COR-L47 (cell line): ENCODE measurements around the gene BCAS1.
"Not testable (repeated sequence)": the region's sequence is repeated elsewhere in the genome, so short reads cannot be mapped to it uniquely, and the experiment has no call there.

Experiments
- DNase-seq: peaks from one replicate; lab custom pipeline; 2025; lab: John Stamatoyannopoulos, UW

The BCAS1 gene

GRCh38 chr20:53941680-53942471 lies 128.5 kb downstream of the BCAS1 start:
- DNase-seq = no peak

DNA sequence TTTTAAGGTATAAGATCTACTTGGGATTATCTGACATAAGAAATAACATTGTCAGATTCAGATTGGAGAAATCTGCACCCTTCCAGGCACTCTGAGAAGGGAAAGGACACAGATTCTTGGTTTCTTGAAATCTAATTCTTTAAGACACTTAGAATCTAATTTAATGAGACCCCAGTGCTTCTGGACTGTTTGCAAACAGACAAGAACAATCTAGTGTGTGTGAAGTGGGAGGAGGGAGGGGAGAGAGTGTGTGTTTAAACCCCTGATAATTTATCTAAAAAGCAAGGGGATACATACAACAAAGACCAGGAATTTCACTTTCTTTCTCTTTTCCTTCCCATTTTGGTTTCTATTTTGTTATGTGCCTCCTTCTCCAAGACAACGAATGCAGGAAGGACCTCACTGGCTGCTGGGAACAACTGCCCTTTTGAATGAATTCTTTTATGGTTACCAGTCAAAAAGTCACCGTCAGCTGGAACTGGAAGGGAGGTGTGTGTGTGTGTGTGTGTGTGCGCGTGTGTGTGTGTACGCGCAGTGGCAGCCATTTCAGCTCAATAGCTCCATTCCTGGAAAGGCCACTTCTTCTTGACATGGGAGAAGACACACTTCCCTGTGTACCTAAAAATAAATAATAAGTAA lies 129.4 kb downstream of the BCAS1 start:
- DNase-seq = no peak

GRCh38 chr20:53940360-53940702 lies 130.1 kb downstream of the BCAS1 start:
- DNase-seq = no peak

DNA sequence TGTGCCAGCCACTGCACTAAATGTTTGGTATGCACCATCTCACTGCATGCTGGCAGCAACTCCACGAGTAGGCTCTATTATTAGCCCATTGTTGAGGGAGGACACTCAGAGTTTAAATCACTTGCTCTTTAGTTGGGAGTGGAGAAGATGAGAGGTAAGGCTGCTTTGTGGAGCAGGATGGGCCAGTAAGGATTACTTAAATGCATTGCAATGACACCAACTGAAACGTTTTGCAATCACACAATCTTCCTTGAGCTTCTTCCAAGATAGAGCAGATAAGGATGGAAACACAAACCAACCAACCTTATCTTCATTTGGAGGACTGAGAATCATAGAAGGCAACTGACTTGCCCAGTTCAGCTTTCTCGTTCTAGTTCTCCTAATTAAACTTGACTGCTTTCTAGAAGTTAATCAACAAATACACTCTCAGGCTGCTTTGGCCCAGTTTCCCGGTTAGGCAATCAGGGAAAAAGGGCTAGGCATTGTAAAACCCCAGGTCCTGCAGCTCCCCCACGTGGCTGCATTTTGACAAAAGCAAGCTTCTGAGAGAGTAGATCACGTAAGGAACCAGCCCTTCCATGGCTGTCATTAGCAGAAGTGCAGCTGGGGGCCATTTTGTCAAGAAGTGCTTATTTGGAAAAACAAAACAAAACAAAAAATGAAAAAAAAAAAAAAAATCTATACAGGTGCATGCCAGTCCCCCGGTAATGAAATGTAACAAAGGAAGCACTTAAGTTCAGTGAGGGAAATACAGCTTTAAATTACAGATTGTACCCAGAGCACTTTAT lies 130.6 kb downstream of the BCAS1 start:
- no peak for DNase-seq

GRCh38 chr20:53939190-53939571 lies 131.2 kb downstream of the BCAS1 start:
- DNase-seq = no peak

- no peak for DNase-seq
These were observed 131.7 kb downstream of the BCAS1 start for GRCh38 chr20:53938739-53939138.

DNA sequence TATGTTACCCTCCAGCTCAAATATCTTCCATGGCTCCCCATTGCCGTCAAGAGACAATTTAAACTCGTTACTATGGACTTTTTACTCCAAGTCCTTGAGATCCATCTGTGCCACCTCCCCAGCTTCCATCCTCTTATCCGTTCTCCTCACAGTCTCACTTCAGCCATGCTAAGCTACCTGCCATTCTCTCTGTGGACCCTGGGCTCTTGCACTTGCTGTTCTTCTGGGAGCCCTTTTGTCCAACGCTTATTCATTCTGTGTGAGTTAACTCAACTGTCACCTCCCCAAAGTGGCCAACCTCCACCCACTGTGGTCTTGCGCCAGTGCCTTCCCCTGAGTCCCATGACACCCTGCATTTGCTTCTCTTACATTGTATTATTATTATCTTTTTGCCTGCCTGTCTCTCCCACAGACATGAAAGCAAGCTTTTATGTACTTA lies 132.4 kb downstream of the BCAS1 start:
- no peak for DNase-seq

- no peak for DNase-seq
These were observed 133.1 kb downstream of the BCAS1 start for GRCh38 chr20:53937339-53937741.

DNA sequence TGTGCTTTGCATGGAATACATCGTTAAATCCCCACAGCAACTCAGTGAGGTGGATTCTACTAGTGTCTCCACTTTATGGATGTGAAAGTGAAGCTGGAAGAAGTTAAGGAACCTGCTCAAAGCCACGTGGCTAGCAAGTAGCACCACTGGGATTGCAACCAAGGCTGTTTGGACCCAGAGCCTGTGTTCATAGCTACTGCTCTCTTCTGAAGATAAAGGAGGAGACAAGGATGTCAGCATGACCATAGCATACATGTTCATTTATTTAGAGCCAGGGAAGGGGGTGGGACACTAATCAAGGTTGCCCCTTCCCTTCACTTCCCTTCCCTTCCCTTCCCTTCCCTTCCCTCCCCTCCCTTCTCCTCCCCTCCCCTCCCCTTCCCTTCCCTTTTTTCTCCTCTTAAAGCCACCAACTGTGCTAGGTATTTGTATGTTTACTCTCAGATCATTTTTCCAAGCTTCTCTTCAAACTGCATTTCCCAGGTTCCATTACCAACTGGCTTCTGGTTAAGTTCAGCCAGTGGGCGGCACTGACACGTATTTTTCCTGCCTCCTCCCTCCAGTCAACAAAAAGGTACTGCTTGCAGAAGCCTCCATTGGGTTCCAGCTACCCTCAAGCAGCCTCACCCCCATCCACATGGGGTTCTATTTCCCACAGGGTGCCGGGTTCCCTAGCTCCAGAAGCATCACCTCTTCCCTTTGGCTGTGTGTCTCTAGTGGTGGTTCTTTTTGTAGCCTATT lies 134.9 kb downstream of the BCAS1 start:
- DNase-seq = no peak

- no peak for DNase-seq
These were observed 135.7 kb downstream of the BCAS1 start for GRCh38 chr20:53934421-53935343.

GRCh38 chr20:53933232-53933846 lies 137.1 kb downstream of the BCAS1 start:
- no peak for DNase-seq

DNA sequence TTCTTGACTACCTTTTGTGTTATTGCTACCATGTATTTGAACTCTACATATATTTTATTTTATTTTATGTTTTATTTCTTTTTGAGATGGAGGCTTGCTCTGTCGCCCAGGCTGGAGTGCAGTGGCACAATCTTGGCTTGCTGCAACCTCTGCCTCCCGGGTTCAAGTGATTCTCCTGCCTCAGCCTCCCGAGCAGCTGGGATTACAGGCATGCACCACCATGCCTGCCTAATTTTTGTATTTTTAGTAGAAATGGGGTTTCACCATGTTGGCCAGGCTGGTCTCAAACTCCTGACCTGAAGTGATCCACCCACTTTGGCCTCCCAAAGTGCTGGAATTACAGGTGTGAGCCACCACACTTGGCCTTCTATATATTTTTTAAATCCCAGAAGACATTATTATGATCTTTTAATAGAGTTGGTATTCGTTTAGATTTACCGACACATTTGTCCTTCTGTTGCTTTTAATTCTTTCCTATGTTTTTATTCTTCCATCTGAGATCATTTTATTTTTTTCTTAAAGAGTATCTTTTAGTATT lies 137.7 kb downstream of the BCAS1 start:
- not testable (repeated sequence) for DNase-seq

GRCh38 chr20:53931597-53931996 lies 138.8 kb downstream of the BCAS1 start:
- no peak for DNase-seq

DNA sequence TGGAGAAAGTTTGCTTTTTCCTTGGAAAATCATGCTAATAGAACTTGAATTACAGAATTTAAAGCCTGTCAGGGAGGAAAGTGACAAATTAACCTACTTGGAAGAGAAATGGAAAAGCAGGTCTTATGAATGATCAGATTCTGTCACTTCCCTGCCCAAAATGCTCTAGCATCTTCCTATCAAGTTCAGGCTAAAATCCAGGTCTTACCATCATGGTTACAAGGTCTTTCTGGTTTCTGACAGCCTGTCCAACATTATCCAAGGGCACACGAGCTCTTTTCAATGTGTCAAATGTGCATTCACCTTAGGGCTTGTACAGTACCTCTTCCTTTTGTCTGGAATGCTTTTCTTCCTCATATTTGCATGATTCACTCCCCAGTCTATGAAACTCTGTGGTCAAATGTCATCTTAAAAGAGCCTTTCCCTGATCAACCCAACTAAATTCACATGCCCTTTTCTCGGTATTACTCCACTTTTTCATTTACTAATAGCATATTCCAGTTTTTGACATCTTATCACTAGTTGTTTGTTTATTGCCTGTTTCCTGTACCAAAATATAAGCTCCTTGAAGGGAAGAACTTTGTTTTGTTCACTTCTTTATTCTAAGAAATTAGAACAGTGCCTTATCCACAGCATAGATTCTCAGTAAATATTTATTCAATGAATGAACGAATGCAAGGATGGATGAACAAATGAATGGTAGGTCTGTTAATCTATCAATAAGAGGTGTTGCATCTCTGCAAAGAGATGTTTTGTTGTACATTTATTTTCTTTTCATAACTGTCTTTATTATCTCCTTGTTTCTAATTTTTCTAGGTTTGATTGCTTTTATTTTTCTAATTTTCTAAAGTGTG lies 139.5 kb downstream of the BCAS1 start:
- DNase-seq = no peak

- no peak for DNase-seq
These were observed 140.3 kb downstream of the BCAS1 start for GRCh38 chr20:53929974-53930650.

GRCh38 chr20:53929399-53929798 lies 141.0 kb downstream of the BCAS1 start:
- no peak for DNase-seq

GRCh38 chr20:53927990-53928389 lies 142.4 kb downstream of the BCAS1 start:
- DNase-seq = no peak

DNA sequence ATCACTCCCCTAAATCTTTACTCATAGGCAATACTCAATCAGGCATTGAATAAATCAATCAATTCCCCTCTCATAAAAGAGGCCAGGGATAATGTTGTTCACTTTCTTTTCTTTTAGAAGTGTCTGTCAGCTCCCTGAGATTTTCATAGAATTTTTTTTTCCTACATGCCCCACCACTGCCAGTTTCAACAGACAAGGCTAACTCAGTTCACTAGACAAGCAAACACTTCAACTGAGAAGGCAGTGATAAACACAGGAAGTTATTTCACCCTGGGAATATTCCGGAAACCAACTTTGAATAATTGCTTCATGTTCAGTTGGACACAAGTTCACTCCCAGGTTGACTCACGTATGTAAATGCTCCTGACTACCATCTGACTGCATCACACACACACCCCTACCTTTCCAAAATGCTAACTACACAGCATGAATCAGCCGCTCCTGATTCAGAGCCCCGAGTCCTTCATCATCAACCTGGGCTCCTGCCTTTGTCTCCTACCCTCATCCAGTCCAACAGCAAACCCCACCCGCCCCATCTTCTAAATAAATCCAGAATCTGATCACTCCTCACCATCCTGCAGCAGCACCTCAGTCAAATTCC lies 143.9 kb downstream of the BCAS1 start:
- no peak for DNase-seq
